ENCODE measurements around the gene TRAPPC5.

The TRAPPC5 gene

DNA sequence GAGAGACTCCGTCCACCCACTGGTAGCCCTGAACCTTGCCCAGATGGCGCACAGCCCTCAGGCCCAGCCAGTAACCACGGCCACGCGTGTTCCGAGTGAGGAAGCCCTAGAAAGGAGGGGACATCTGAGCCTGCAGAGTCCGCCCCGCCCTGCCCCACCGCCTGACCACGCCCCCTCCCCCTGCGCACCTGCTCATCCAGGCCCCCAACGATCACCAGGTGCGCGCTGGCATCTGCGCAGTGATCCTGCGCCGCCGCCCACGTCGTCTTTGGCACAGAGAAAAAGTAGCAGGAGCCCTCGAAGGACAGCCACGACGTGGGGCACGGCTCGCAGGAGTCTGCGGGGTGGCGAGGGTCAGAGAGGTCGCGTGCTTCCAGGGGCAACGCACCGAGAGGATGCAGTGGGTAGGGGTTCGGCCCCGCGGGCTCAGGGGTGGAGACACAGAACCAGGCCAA is 49.2 kb downstream of the TRAPPC5 start:
- no peak overlapping the region for H2AK5ac ChIP-seq (ENCODE audit: low read length, severe bottlenecking)
- no peak overlapping the region for H3K4me3 ChIP-seq (ENCODE audit: insufficient read depth in 1 of 2, low read depth in 1 of 2, low read length in 2 of 2)
- H2BK12ac ChIP-seq (ENCODE audit: low read length in 2 of 2), result no peak overlapping the region
- WGBS, result 15% methylated on average over 30 of the region's 34 CpGs
- H3K4me2 ChIP-seq (ENCODE audit: low read length, poor library complexity, severe bottlenecking), result no peak overlapping the region
- no peak overlapping the region for H3K4ac ChIP-seq (ENCODE audit: low read depth in 1 of 2, low read length in 2 of 2)
- H3K27me3 ChIP-seq (ENCODE audit: control insufficient read depth in 1 of 2, insufficient read depth in 1 of 2, low read length in 2 of 2), result peaks cover 29 to 77% of the 10 kb centered on the region in 2 experiments
- no peak overlapping the region for H2BK15ac ChIP-seq (ENCODE audit: low read depth, poor library complexity, severe bottlenecking)
- no peaks in the 10 kb centered on the region for H3K36me3 ChIP-seq (ENCODE audit: control insufficient read depth in 1 of 2, insufficient read depth in 2 of 2, low read depth in 1 of 2, low read length in 2 of 2)
- H3K9me3 ChIP-seq (ENCODE audit: control insufficient read depth, low read length), result no peaks in the 10 kb centered on the region
- no peak for DNase-seq
- H2BK120ac ChIP-seq (ENCODE audit: low read depth, low read length), result no peak overlapping the region
- no peak overlapping the region for H3K27ac ChIP-seq (ENCODE audit: low read length, poor library complexity, severe bottlenecking)
- H3K9ac ChIP-seq (ENCODE audit: low read length), result no peak overlapping the region
- peaks cover 2% of the 10 kb centered on the region for H3K4me1 ChIP-seq (ENCODE audit: control insufficient read depth, insufficient read depth, low read depth, low read length)
- H3K23ac ChIP-seq (ENCODE audit: low read length in 2 of 2), result no peak overlapping the region
- no peak overlapping the region for H3K18ac ChIP-seq (ENCODE audit: low read depth in 1 of 2, low read length in 2 of 2)
- H4K8ac ChIP-seq (ENCODE audit: low read length), result no peak overlapping the region
- H3K14ac ChIP-seq (ENCODE audit: low read length in 2 of 2), result no peak overlapping the region
- H4K91ac ChIP-seq (ENCODE audit: low read length), result no peak overlapping the region
- no peak overlapping the region for H2AFZ ChIP-seq (ENCODE audit: low read depth, low read length)
- H3K79me1 ChIP-seq (replicated peaks; ENCODE audit: low read length, poor library complexity, severe bottlenecking), result no peaks in the 10 kb centered on the region
- H2BK5ac ChIP-seq (ENCODE audit: low read depth, low read length, poor library complexity, severe bottlenecking), result no peak overlapping the region

DNA sequence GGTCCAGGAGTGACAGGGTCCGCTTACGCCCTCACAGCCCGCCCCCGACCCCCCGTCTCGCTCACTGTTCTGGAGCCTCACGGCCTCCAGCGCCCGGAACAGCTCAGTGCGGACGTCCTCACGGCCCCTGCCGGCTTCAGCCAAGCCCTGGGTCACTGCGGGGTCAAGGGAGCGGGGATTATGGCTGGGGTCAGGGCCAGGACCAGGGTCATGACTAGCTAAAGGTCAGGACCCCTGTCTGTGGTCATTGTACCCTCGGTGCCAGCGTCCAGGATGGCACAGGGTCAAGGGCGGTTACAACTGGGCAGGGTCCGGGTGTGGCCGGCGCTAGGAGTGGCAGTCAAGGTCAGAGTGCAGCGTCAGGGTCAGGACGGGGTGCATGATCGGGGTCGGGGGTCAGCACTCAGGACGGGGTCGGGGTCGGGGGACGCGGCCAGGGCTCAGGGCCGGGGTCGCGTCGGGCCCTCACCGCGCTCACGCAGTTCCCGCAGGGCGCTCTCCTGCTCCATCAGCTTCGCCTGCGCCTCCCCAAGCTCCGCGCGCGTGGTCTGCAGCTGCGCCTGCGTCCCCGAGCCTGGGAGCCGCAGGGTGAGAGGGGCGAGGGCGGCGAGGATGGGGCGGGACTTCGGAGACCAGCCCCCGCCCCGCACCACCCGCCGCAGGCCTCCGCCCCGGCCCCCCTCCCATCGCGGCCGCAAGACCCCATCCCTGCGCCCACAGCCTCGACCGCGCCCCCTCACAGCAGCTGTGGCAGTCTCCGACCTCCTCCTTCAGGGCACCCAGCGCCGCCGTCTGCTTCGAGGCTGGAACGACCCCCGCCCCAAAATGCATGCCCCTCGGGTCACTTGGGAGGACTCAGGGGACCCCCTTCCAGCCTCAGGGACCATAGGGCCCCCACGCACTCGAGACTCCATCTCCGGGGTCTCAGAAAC is 49.9 kb downstream of the TRAPPC5 start:
- H3K79me1 ChIP-seq (replicated peaks; ENCODE audit: low read length, poor library complexity, severe bottlenecking), result no peaks in the 10 kb centered on the region
- no peak overlapping the region for H2BK5ac ChIP-seq (ENCODE audit: low read depth, low read length, poor library complexity, severe bottlenecking)
- no peak overlapping the region for H4K91ac ChIP-seq (ENCODE audit: low read length)
- peaks cover 2% of the 10 kb centered on the region for H3K4me1 ChIP-seq (ENCODE audit: control insufficient read depth, insufficient read depth, low read depth, low read length)
- no peak overlapping the region for H2AK5ac ChIP-seq (ENCODE audit: low read length, severe bottlenecking)
- no peaks in the 10 kb centered on the region for H3K36me3 ChIP-seq (ENCODE audit: control insufficient read depth in 1 of 2, insufficient read depth in 2 of 2, low read depth in 1 of 2, low read length in 2 of 2)
- no peak overlapping the region for H3K23ac ChIP-seq (ENCODE audit: low read length in 2 of 2)
- no peak overlapping the region for H3K27ac ChIP-seq (ENCODE audit: low read length, poor library complexity, severe bottlenecking)
- no peak overlapping the region for H3K4me2 ChIP-seq (ENCODE audit: low read length, poor library complexity, severe bottlenecking)
- no peak overlapping the region for H3K18ac ChIP-seq (ENCODE audit: low read depth in 1 of 2, low read length in 2 of 2)
- H2BK12ac ChIP-seq (ENCODE audit: low read length in 2 of 2), result no peak overlapping the region
- no peak overlapping the region for H4K8ac ChIP-seq (ENCODE audit: low read length)
- H3K9ac ChIP-seq (ENCODE audit: low read length), result no peak overlapping the region
- H2BK15ac ChIP-seq (ENCODE audit: low read depth, poor library complexity, severe bottlenecking), result no peak overlapping the region
- H3K27me3 ChIP-seq (ENCODE audit: control insufficient read depth in 1 of 2, insufficient read depth in 1 of 2, low read length in 2 of 2), result peaks cover 30 to 78% of the 10 kb centered on the region in 2 experiments
- H3K14ac ChIP-seq (ENCODE audit: low read length in 2 of 2), result no peak overlapping the region
- no peak overlapping the region for H2AFZ ChIP-seq (ENCODE audit: low read depth, low read length)
- no peak overlapping the region for H2BK120ac ChIP-seq (ENCODE audit: low read depth, low read length)
- no peak overlapping the region for H3K4ac ChIP-seq (ENCODE audit: low read depth in 1 of 2, low read length in 2 of 2)
- no peak overlapping the region for H3K4me3 ChIP-seq (ENCODE audit: insufficient read depth in 1 of 2, low read depth in 1 of 2, low read length in 2 of 2)
- no peak for DNase-seq
- no peaks in the 10 kb centered on the region for H3K9me3 ChIP-seq (ENCODE audit: control insufficient read depth, low read length)
- WGBS, result 20% methylated on average over 50 of the region's 78 CpGs

DNA sequence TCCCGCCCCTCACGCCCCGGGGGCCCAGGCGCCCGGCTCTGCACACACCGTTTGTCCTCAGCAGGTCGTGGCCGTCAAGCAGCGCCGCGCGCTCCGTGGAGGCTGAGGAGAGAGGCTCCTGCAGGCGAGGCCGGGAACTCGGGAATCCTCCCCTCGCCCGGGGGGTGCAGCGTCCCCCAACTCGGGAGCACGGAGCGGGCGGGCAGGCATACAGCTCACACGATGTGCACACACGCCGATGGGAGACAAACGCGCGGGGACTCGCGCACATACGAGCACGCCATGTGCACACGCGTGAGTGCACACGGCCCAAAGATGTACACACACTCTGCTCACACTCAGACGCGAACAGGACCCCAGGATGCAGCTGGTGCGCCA is 50.6 kb downstream of the TRAPPC5 start:
- no peaks in the 10 kb centered on the region for H3K79me1 ChIP-seq (replicated peaks; ENCODE audit: low read length, poor library complexity, severe bottlenecking)
- no peak overlapping the region for H4K91ac ChIP-seq (ENCODE audit: low read length)
- H2BK15ac ChIP-seq (ENCODE audit: low read depth, poor library complexity, severe bottlenecking), result no peak overlapping the region
- no peak overlapping the region for H3K4me3 ChIP-seq (ENCODE audit: insufficient read depth in 1 of 2, low read depth in 1 of 2, low read length in 2 of 2)
- peaks cover 2% of the 10 kb centered on the region for H3K4me1 ChIP-seq (ENCODE audit: control insufficient read depth, insufficient read depth, low read depth, low read length)
- H2BK120ac ChIP-seq (ENCODE audit: low read depth, low read length), result no peak overlapping the region
- H3K36me3 ChIP-seq (ENCODE audit: control insufficient read depth in 1 of 2, insufficient read depth in 2 of 2, low read depth in 1 of 2, low read length in 2 of 2), result no peaks in the 10 kb centered on the region
- H3K14ac ChIP-seq (ENCODE audit: low read length in 2 of 2), result no peak overlapping the region
- H4K8ac ChIP-seq (ENCODE audit: low read length), result no peak overlapping the region
- 82% methylated on average over 35 of the region's 39 CpGs for WGBS
- no peak overlapping the region for H3K23ac ChIP-seq (ENCODE audit: low read length in 2 of 2)
- H2AFZ ChIP-seq (ENCODE audit: low read depth, low read length), result no peak overlapping the region
- no peak overlapping the region for H3K9ac ChIP-seq (ENCODE audit: low read length)
- peaks cover 30 to 81% of the 10 kb centered on the region in 2 experiments for H3K27me3 ChIP-seq (ENCODE audit: control insufficient read depth in 1 of 2, insufficient read depth in 1 of 2, low read length in 2 of 2)
- no peak overlapping the region for H3K4ac ChIP-seq (ENCODE audit: low read depth in 1 of 2, low read length in 2 of 2)
- no peaks in the 10 kb centered on the region for H3K9me3 ChIP-seq (ENCODE audit: control insufficient read depth, low read length)
- no peak overlapping the region for H3K4me2 ChIP-seq (ENCODE audit: low read length, poor library complexity, severe bottlenecking)
- no peak overlapping the region for H3K18ac ChIP-seq (ENCODE audit: low read depth in 1 of 2, low read length in 2 of 2)
- H2BK5ac ChIP-seq (ENCODE audit: low read depth, low read length, poor library complexity, severe bottlenecking), result no peak overlapping the region
- H2AK5ac ChIP-seq (ENCODE audit: low read length, severe bottlenecking), result no peak overlapping the region
- H3K27ac ChIP-seq (ENCODE audit: low read length, poor library complexity, severe bottlenecking), result no peak overlapping the region
- H2BK12ac ChIP-seq (ENCODE audit: low read length in 2 of 2), result no peak overlapping the region
- DNase-seq, result no peak

DNA sequence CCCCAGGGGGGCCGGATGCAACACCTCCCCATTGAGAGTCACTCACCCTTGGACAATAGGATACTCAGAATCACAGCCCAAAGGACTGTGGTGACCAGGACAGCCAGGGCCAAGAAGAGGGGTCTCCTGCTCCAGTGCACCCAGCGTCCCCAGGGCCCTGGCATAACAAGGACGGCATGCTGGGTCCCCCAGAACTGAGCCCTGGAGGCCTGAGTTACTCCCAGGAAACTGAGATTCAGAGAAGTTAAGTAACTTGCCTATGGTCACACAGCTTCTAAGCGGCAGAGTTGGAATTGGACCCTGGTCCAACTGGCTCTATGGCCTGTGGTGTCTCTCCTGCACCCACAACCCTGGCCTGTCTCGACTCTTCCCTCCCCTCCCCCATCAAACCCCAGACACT is 51.0 kb downstream of the TRAPPC5 start:
- Histone ChIP-seq H3K18ac (ENCODE audit: low read depth in 1 of 2, low read length in 2 of 2) (no peak overlapping the region), H3K4me1 (ENCODE audit: control insufficient read depth, insufficient read depth, low read depth, low read length) (peaks cover 2% of the 10 kb centered on the region), H3K27ac (ENCODE audit: low read length, poor library complexity, severe bottlenecking) (no peak overlapping the region), H3K14ac (ENCODE audit: low read length in 2 of 2) (no peak overlapping the region), H2BK15ac (ENCODE audit: low read depth, poor library complexity, severe bottlenecking) (no peak overlapping the region), H3K9me3 (ENCODE audit: control insufficient read depth, low read length) (no peaks in the 10 kb centered on the region), H3K27me3 (ENCODE audit: control insufficient read depth in 1 of 2, insufficient read depth in 1 of 2, low read length in 2 of 2) (peaks cover 30 to 80% of the 10 kb centered on the region in 2 experiments), H2BK12ac (ENCODE audit: low read length in 2 of 2) (no peak overlapping the region), H3K36me3 (ENCODE audit: control insufficient read depth in 1 of 2, insufficient read depth in 2 of 2, low read depth in 1 of 2, low read length in 2 of 2) (no peaks in the 10 kb centered on the region), H4K91ac (ENCODE audit: low read length) (no peak overlapping the region), H2BK5ac (ENCODE audit: low read depth, low read length, poor library complexity, severe bottlenecking) (no peak overlapping the region), H3K23ac (ENCODE audit: low read length in 2 of 2) (no peak overlapping the region), H2AK5ac (ENCODE audit: low read length, severe bottlenecking) (no peak overlapping the region), H3K4ac (ENCODE audit: low read depth in 1 of 2, low read length in 2 of 2) (no peak overlapping the region), H4K8ac (ENCODE audit: low read length) (no peak overlapping the region), H2AFZ (ENCODE audit: low read depth, low read length) (no peak overlapping the region), H3K4me3 (ENCODE audit: insufficient read depth in 1 of 2, low read depth in 1 of 2, low read length in 2 of 2) (no peak overlapping the region), H3K4me2 (ENCODE audit: low read length, poor library complexity, severe bottlenecking) (no peak overlapping the region), H3K9ac (ENCODE audit: low read length) (no peak overlapping the region), H3K79me1 (replicated peaks; ENCODE audit: low read length, poor library complexity, severe bottlenecking) (no peaks in the 10 kb centered on the region), H2BK120ac (ENCODE audit: low read depth, low read length) (no peak overlapping the region)
- 75% methylated on average over 5 of the region's 5 CpGs for WGBS
- no peak for DNase-seq

All from mesenchymal stem cell (in vitro differentiated cells and primary cell).